Erythroblast (primary cell): Measurements from ENCODE around the gene MMP19.

Experiments
- GATA1 ChIP-seq: IDR thresholded peaks from 2 replicates; pipeline ENCODE4 v1.6.1; 2011; ENCODE audit warnings: low read depth, mild to moderate bottlenecking, control low read depth, low read length, moderate library complexity
- POLR2A ChIP-seq: IDR thresholded peaks from 2 replicates; pipeline ENCODE4 v1.6.1; 2011; ENCODE audit warnings: mild to moderate bottlenecking, low read length

DNA sequence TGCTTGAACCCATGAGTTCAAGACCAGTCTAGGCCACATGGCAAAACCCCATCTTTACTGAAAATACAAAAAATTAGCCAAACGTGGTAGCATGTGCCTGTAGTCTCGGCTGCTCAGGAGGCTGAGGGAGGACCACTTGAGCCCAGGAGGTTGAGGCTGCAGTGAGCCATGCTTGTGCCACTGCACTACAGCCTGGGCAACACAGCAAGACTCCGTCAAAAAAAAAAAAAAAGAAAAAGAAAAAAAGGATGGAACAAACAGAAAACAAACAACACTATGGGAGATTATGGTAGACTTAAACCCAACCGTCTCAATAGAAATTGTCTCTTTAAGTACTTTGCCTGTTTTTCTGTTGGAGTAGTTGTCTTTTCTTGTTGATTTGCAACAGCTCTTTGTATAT lies 48.6 kb upstream of the MMP19 start:
- TF ChIP-seq POLR2A (no peak), GATA1 (no peak)
